Activated naive CD8-positive, alpha-beta T cell treated with anti-CD3 and anti-CD28 coated beads, Interleukin-2, amount 10 ng/mL, durations not matched to agents 7 days and 5 days (primary cell): ENCODE measurements around the gene PXN. TPM values are rescaled to one million over a fixed set of nuclear protein-coding genes. Genes with fewer than 3 reads are reported as not detected.
"Not testable (repeated sequence)": the region's sequence is repeated elsewhere in the genome, so short reads cannot be mapped to it uniquely, and the experiment has no call there.

Experiments used
- ATAC-seq: fragments of 150-1000 bp; cut with Tn5 transposase; one replicate; pipeline ENCODE4 v1.10.0; 2021; ENCODE audit warnings: low read depth, moderate library complexity
- POLR2A ChIA-PET: fragments of 350-600 bp; sonication (Branson Sonifier 250); formaldehyde crosslinking; loops from one replicate; lab custom pipeline; 2021; ENCODE audit warnings: antibody characterized with exemption; lab: Charles Lee
- DNase-seq: peaks from one replicate; pipeline ENCODE4 v3.0.0; 2021
- H3K27ac Mint-ChIP-seq: one replicate; pipeline ENCODE4 v1.8.0; 2022; ENCODE audit warnings: mild to moderate bottlenecking, mixed read lengths
- H3K27me3 Mint-ChIP-seq: one replicate; pipeline ENCODE4 v1.8.0; 2022; ENCODE audit warnings: mild to moderate bottlenecking, moderate library complexity, mixed read lengths
- H3K36me3 Mint-ChIP-seq: one replicate; pipeline ENCODE4 v1.8.0; 2021; ENCODE audit warnings: mild to moderate bottlenecking, mixed read lengths
- H3K4me1 Mint-ChIP-seq: one replicate; pipeline ENCODE4 v1.8.0; 2021; ENCODE audit warnings: mixed read lengths
- H3K4me3 Mint-ChIP-seq: one replicate; pipeline ENCODE4 v1.8.0; 2022; ENCODE audit warnings: mild to moderate bottlenecking, moderate library complexity, mixed read lengths
- H3K9me3 Mint-ChIP-seq: one replicate; pipeline ENCODE4 v1.8.0; 2021; ENCODE audit warnings: mixed read lengths
- total RNA-seq, 2 experiments: library from RNA; stranded (reverse); gene quantifications; one replicate each; pipeline ENCODE4 v1.2.3, GENCODE V29; 2021

PXN gene
- total RNA-seq, 2 experiments from 2014 or later, result 89.0 to 94.7 TPM

DNA sequence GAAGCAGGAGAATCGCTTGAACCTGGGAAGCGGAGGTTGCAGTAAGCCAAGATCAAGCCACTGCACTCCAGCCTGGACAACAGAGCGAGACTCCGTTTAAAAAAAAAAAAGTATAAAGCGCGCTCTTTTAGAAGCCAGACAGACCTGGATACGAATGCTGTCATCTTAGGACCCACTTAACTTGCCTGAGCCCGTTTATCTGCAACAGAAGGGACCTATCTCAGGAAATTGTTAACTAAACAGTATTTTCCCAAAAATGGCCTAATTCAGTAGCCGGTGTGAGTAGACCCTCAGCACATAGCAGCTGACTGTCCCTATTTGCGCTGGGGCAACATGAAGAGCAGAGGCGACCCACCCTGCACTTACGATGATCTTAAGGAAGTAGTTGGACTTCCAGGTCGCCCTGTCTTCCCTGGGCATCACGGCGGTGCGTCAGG lies 65.1 kb downstream of the PXN start:
- no peaks in the 10 kb centered on the region for H3K27me3 Mint-ChIP-seq
- DNase-seq (no peak), ATAC-seq (no peak)
- peaks cover 24% of the 10 kb centered on the region for H3K4me1 Mint-ChIP-seq
- peak overlapping the region; percentile 97 for H3K27ac Mint-ChIP-seq
- peak overlapping the region; percentile 98 for H3K4me3 Mint-ChIP-seq
- no peaks in the 10 kb centered on the region for H3K9me3 Mint-ChIP-seq
- POLR2A ChIA-PET, result interaction anchor here (0.6 to 7.8 kb wide), 26 partner anchors 8 to 563 kb away, joined by 3 to 149 read pairs (median 8); partner anchors contain the start of genes BICDL1, PXN, RAB35 and RNU4-1
- peaks cover 22% of the 10 kb centered on the region for H3K36me3 Mint-ChIP-seq

DNA sequence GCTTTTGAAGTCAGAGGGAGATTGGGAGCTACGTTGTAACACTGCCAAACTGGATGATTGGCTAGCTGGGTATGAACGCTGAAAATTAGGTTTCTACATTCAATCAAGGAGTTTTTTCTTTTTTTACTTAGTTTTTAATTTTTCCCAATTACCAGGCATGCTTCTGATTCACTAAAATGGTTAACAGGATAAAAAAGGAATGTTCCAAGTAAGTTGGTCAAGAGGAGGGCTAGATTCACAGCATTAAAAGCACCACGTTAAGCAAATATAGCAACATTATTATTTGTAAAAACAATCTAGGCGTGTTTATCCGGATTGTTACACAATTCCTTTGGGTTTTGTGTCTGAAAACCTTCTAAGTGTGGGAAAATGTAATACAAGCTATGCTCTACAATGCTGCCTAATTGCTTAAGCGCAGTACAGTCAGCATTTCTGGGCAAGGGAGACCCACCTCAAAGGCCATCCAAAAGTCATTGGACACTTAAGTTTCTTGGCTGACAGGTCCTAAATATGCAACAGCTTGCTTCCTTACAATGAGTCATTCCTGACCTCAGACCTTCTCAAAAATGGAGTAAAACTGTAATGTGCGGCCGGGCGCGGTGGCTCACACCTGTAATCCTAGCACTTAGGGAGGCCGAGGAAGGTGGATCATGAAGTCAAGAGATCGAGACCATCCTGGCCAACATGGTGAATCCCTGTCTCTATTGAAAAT lies 65.8 kb downstream of the PXN start:
- no peaks in the 10 kb centered on the region for H3K9me3 Mint-ChIP-seq
- H3K27ac Mint-ChIP-seq, result peak overlapping the region; percentile 97
- DNase-seq (no peak), ATAC-seq (no peak)
- peak overlapping the region; percentile 98 for H3K4me3 Mint-ChIP-seq
- no peaks in the 10 kb centered on the region for H3K27me3 Mint-ChIP-seq
- peaks cover 24% of the 10 kb centered on the region for H3K36me3 Mint-ChIP-seq
- peaks cover 28% of the 10 kb centered on the region for H3K4me1 Mint-ChIP-seq
- POLR2A ChIA-PET, result interaction anchor here (0.6 to 7.8 kb wide), 18 partner anchors 9 to 564 kb away, joined by 3 to 149 read pairs (median 12); partner anchors contain the start of genes BICDL1, PXN, RAB35 and RNU4-1

DNA sequence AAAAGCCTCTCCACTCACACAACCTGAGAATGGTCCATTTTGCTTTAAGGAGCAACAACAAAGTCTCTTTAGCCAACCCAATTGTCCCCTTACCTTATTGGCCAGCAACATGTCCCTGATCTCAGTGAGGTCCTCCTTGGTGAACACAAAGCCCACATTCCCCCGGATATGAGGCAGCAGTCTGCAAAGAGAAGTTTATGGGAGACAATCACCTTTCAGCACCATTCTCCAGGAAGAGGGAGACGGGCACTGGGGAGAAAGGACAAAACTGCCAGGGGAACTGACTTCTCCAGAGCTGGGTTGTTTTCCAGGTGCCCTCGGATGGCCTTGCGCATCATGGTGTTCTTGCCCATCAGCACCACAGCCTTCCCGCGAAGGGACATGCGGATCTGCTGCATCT lies 66.5 kb downstream of the PXN start:
- no peaks in the 10 kb centered on the region for H3K27me3 Mint-ChIP-seq

DNA sequence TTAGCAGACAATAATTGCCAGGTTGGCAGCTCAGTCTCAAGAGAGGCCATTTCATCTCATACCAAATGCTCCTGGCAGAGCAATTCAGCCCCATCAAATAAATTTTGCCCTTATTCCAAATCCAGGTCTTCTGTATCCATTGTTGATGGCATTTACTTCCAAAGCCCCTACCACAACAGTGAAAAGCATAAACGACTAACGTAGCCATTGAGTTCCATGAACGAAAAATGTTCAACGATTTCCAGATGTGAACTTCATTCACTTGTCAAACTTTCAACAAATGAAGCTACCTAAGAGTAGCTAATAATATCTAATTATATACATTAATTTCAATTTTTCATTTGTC lies 68.0 kb downstream of the PXN start:
- H3K27me3 Mint-ChIP-seq, result no peaks in the 10 kb centered on the region
- no peak overlapping the region for H3K4me3 Mint-ChIP-seq
- POLR2A ChIA-PET, result interaction anchor here (0.8 to 7.8 kb wide), 2 partner anchors 67 to 94 kb away, joined by 4 to 149 read pairs; partner anchors contain the start of genes RNU4-1 and RNU4-2
- H3K4me1 Mint-ChIP-seq, result peaks cover 33% of the 10 kb centered on the region
- H3K27ac Mint-ChIP-seq, result no peak overlapping the region
- DNase-seq (no peak), ATAC-seq (no peak)
- no peaks in the 10 kb centered on the region for H3K9me3 Mint-ChIP-seq
- H3K36me3 Mint-ChIP-seq, result peaks cover 29% of the 10 kb centered on the region

More for the DNA sequence above, 66.5 kb downstream of the PXN start:
- Mint-ChIP-seq H3K9me3 (no peaks in the 10 kb centered on the region), H3K27ac (peak overlapping the region; percentile 97), H3K36me3 (peaks cover 24% of the 10 kb centered on the region), H3K4me1 (peaks cover 29% of the 10 kb centered on the region), H3K4me3 (peak overlapping the region; percentile 98)
- DNase-seq (no peak), ATAC-seq (no peak)
- POLR2A ChIA-PET, result interaction anchor here (3.6 to 7.8 kb wide), 2 partner anchors 28 to 92 kb away, joined by 62 to 149 read pairs; partner anchors contain the start of genes RNU4-1 and RNU4-2

DNA sequence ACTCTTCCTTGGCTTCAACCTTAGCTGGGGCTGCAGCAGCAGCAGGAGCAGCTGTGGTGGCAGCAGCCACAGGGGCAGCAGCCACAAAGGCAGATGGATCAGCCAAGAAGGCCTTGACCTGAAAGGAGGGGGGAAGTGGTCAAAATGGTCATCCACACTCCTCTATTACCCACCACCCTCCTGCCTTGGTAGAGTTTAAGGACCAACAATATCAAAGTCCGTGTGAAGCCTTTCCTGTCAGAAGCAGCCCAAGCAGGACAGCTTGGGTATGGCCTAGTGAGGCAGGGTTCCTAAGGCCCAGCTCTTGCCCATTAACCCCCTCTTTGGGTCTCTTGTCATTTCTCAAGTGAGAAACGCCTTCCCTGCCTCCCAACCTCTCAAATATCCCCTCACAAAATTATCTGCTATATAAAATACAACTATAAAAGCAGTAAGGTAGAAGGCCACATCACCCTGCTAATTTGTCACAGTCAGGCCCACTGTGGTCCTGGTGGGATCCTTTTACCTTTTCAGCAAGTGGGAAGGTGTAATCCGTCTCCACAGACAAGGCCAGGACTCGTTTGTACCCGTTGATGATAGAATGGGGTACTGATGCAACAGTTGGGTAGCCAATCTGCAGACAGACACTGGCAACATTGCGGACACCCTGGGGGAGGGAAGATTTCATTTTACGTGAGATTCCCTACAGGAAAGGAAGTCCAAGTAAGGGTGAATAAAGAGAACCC lies 68.6 kb downstream of the PXN start:
- ATAC-seq, H3K27me3 Mint-ChIP-seq, H3K9me3 Mint-ChIP-seq, H3K4me3 Mint-ChIP-seq, DNase-seq: not testable (repeated sequence)
- peaks cover 35% of the 10 kb centered on the region for H3K4me1 Mint-ChIP-seq
- H3K27ac Mint-ChIP-seq, result peak overlapping the region; percentile 68
- POLR2A ChIA-PET, result interaction anchor here (1.2 to 7.8 kb wide), 3 partner anchors 69 to 94 kb away, joined by 4 to 149 read pairs (median 4); partner anchors contain the start of genes PXN, RAB35, RNU4-1 and RNU4-2
- peaks cover 29% of the 10 kb centered on the region for H3K36me3 Mint-ChIP-seq

DNA sequence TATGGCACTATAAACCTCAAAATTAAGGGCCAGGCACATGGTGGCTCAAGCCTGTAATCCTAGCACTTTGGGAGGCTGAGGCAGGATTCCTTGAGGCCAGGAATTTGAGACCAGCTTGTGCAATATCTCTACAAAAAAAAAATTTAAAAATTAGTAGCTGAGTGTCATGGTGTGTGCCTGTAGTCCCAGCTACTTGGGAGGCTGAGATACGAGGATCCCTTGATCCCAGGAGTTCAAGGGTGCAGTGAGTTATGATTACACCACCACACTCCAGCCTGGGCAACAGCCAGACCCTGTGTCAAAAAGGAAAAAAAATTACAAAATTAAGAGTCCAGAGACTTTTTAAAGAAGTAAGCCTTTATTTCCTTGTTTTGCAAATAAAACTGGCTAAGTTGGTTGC lies 69.2 kb downstream of the PXN start:
- Mint-ChIP-seq H3K36me3 (peaks cover 32% of the 10 kb centered on the region), H3K4me1 (peaks cover 38% of the 10 kb centered on the region), H3K4me3 (no peak overlapping the region), H3K9me3 (no peaks in the 10 kb centered on the region), H3K27me3 (no peaks in the 10 kb centered on the region), H3K27ac (peak overlapping the region; percentile 91)
- ATAC-seq, result no peak
- POLR2A ChIA-PET, result interaction anchor here (0.5 to 1.6 kb wide), 5 partner anchors 40 to 242 kb away, joined by 3 to 5 read pairs (median 4); partner anchors contain the start of genes PXN and RAB35
- no peak for DNase-seq

DNA sequence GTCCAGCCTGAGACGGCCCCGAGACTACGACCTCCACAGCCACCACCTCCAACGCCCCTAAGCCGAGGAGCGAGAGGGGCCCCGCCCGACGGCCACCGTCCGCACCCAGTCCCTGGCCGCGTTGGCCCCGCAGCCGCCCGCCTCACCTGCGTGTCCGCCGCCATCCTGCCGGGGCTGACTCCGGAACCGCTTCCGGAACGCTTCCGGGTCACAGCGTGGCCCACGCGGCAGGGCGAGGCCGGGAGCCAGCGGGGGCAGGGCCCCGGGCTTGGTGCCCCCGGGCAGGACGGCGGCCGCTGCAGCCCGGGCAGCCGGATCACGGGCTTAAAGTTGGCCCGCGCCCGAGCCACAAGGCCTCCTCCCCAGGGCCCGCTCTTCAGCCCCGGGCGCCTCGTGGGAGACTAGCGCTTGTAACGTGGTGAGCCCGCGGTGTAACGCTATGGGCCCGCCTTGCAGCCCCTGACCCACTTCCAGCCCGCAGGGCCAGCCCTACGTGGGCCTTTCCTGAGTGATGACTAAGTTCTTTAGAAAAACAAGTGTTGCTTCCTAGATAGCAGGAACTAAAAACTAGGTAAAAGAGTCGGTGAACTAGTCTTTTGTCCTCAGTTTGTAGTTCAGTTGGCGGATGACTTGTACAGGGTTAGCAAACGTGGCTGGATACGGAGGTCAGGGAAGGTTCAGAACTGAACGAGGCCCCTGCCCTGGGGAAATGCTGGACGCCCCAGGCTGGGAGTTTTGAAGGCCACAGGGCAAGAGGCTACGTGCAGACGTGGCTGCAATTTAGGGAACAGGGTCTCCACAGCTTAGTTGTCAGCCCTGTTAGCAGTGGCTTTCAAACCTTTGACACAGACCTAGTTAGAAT lies 70.8 kb downstream of the PXN start, which contains the start of gene GCN1:
TSS of gene GCN1 (minus strand) at position 182 of the 862 bp plus-strand sequence. CDS start at position 164, 18 bp downstream.
- peak within 1 kb of the TSS; percentile 95 for H3K4me3 Mint-ChIP-seq
- peaks cover 36% of the 10 kb centered on the region for H3K4me1 Mint-ChIP-seq
- peak within 1 kb of the TSS; percentile 91 for H3K27ac Mint-ChIP-seq
- ATAC-seq (peak; percentile 91), DNase-seq (peak; percentile 96)
- no peaks in the 10 kb centered on the region for H3K9me3 Mint-ChIP-seq
- POLR2A ChIA-PET, result interaction anchor here (0.6 to 1.6 kb wide), 4 partner anchors 68 to 97 kb away, joined by 3 to 5 read pairs (median 4); partner anchors contain the start of gene RAB35
- H3K36me3 Mint-ChIP-seq, result peaks cover 28% of the 10 kb centered on the region
- no peaks in the 10 kb centered on the region for H3K27me3 Mint-ChIP-seq

GRCh38 chr12:120194226-120194533 lies 71.3 kb downstream of the PXN start:
- peak overlapping the region; percentile 91 for H3K27ac Mint-ChIP-seq
- H3K4me1 Mint-ChIP-seq, result peaks cover 35% of the 10 kb centered on the region
- no peak for ATAC-seq
- H3K4me3 Mint-ChIP-seq, result peak overlapping the region; percentile 95
- no peaks in the 10 kb centered on the region for H3K9me3 Mint-ChIP-seq
- no peaks in the 10 kb centered on the region for H3K27me3 Mint-ChIP-seq
- H3K36me3 Mint-ChIP-seq, result peaks cover 26% of the 10 kb centered on the region
- POLR2A ChIA-PET, result interaction anchor here (1.2 to 1.6 kb wide), 3 partner anchors 69 to 77 kb away, joined by 3 to 5 read pairs (median 4); partner anchors contain the start of genes PXN and RAB35
- DNase-seq, result no peak

GRCh38 chr12:120193286-120193685 lies 72.2 kb downstream of the PXN start:
- H3K27me3 Mint-ChIP-seq, DNase-seq, H3K27ac Mint-ChIP-seq, H3K9me3 Mint-ChIP-seq, ATAC-seq: not testable (repeated sequence)
- peaks cover 26% of the 10 kb centered on the region for H3K4me1 Mint-ChIP-seq
- peaks cover 19% of the 10 kb centered on the region for H3K36me3 Mint-ChIP-seq
- POLR2A ChIA-PET, result interaction anchor here (0.9 to 1.6 kb wide), 3 partner anchors 70 to 98 kb away, joined by 3 to 4 read pairs (median 3); partner anchors contain the start of genes PXN and RNU4-2
- peak overlapping the region; percentile 95 for H3K4me3 Mint-ChIP-seq

DNA sequence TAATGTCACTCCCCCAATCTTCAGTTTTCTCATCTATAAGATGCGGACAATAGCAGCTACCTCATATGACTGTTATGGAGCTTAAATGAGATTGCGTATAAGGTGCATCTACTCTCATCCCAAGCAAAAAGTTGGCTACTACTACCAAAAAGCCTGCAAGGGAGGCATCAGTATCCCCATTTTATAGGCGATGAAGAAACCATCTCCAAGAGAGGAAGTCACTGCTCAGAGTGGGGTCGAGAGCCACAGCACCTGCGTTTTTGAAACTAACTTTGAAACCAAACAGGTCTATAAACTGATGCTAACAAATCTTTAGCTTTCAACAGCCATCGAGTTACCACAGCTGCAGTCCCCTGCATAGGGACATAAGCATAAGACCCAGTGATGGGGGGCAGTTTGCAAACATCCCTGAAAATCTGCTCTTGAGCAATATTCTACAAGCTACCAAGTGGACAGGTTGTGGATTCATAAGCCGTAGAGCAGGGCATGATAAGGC lies 74.5 kb downstream of the PXN start:
- ATAC-seq, result no peak
- Mint-ChIP-seq H3K27ac (no peak overlapping the region), H3K36me3 (peaks cover 22% of the 10 kb centered on the region), H3K4me1 (peaks cover 25% of the 10 kb centered on the region), H3K4me3 (no peak overlapping the region), H3K27me3 (no peaks in the 10 kb centered on the region), H3K9me3 (no peaks in the 10 kb centered on the region)
- POLR2A ChIA-PET, result interaction anchor here (2.3 kb wide), 1 partner anchor 10 kb away, joined by 10 read pairs; the partner anchor contains the start of gene RPLP0
- DNase-seq, result no peak

GRCh38 chr12:120190386-120190785 lies 75.1 kb downstream of the PXN start:
- no peak overlapping the region for H3K27ac Mint-ChIP-seq

DNA sequence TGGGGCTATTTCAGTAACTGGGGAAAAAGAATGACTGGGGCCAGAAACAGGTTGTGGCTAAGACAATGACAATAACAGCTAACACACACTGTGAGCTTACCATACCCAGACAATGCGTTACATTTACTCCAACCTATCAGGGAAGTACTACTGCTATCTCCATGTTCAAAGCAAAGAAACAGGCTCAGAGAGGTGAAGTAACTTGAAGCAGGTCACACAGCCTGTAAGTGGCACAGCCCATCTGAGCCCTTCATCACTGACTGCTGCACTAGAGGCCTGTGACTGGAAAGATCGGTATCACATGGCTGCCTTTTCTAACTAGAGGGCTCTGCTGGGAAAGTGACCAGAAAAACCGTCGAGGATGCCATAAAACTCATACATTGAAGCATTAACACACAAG lies 78.9 kb downstream of the PXN start:
- H3K4me3 Mint-ChIP-seq, result no peak overlapping the region
- ATAC-seq (no peak), DNase-seq (no peak)
- no peak overlapping the region for H3K27ac Mint-ChIP-seq
- POLR2A ChIA-PET, result interaction anchor here (0.6 to 1.6 kb wide), 2 partner anchors 14 to 89 kb away, joined by 3 to 5 read pairs; partner anchors contain the start of gene RPLP0
- no peaks in the 10 kb centered on the region for H3K9me3 Mint-ChIP-seq
- peaks cover 7% of the 10 kb centered on the region for H3K4me1 Mint-ChIP-seq
- H3K36me3 Mint-ChIP-seq, result peaks cover 27% of the 10 kb centered on the region
- no peaks in the 10 kb centered on the region for H3K27me3 Mint-ChIP-seq

More at GRCh38 chr12:120190386-120190785, 75.1 kb downstream of the PXN start:
- POLR2A ChIA-PET, result interaction anchor here (2.3 kb wide), 1 partner anchor 11 kb away, joined by 10 read pairs; the partner anchor contains the start of gene RPLP0
- peaks cover 22% of the 10 kb centered on the region for H3K36me3 Mint-ChIP-seq
- H3K27me3 Mint-ChIP-seq, result no peaks in the 10 kb centered on the region
- peaks cover 23% of the 10 kb centered on the region for H3K4me1 Mint-ChIP-seq
- H3K4me3 Mint-ChIP-seq, result no peak overlapping the region
- DNase-seq (no peak), ATAC-seq (no peak)
- H3K9me3 Mint-ChIP-seq, result no peaks in the 10 kb centered on the region
